Stimulated activated CD4-positive, alpha-beta T cell treated with anti-CD3 and anti-CD28 coated beads, Interleukin-15, amount 100 ng/mL, for 24 hours (primary cell): ENCODE results near the gene ZNF140.

ENCODE experiments used
- DNase-seq: peaks from one replicate; pipeline ENCODE4 v3.0.0-alpha.2; 2020

ZNF140 gene

DNA sequence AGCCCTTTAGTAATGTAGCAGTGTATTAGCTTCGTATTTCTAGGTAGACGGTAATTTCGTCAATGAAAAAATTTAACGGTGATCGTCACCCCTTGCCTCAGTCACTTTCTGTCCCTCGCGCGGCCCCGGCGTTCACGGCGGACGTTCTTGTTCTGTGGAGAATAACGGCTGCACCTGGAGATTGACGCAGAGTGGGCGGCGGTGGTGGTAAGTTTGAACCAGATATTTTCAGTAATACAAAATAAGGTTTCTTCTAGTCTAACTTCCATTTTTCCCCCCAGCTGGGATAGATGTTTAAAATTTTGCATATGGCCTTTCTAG is 50.0 kb downstream of the ZNF140 start:
- DNase-seq: peak; percentile 47

DNA sequence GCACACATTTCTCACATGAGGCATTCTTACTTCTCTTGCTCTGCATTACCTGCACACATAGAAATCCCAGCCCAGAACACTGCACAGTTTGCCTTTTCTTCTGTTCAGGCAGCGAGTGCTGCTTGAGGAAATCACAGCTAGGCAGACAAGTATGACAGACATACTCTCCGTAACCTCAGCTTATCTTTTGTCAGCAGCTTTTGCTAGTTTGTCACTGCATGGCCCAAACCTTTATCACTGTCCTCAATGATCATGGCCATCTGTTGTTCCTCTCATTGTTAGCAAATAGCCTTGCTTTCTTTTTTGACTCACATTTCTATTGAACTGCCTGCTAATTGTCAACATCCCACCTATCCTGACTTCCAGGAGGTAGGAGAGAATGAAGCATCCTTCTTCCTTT is 55.0 kb downstream of the ZNF140 start:
- DNase-seq: no peak

DNA sequence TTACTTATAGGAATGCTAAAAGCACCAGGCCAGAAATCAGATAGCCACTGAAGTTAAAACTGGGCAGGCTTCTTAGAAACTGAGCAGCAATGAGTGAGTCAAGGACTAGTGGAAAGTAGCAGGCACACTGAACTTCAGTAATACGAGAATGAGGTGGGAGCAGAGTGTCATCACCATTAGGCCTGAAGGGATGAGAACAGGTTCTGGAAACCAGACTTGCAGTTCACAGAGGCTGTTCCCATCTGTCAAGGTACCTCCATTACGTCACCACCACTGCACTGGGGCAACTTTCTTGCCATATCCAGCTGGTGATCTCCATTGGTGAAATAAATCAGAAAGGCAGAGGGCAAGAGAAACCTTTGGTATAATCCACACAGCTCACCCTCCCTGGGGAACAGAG is 65.3 kb downstream of the ZNF140 start:
- no peak for DNase-seq

DNA sequence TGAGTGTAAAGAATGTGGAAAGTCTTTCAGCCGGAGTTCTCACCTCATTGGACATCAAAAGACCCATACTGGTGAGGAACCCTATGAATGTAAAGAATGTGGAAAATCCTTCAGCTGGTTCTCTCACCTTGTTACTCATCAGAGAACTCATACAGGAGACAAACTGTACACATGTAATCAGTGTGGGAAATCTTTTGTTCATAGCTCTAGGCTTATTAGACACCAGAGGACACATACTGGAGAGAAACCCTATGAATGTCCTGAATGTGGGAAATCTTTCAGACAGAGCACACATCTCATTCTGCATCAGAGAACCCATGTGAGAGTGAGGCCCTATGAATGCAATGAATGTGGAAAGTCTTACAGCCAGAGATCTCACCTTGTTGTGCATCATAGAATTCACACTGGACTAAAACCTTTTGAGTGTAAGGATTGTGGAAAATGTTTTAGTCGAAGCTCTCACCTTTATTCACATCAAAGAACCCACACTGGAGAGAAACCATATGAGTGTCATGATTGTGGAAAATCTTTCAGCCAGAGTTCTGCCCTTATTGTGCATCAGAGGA is 75.5 kb downstream of the ZNF140 start:
- DNase-seq: no peak
